HT1080 (cell line): Measurements from ENCODE around the gene ADPRHL1. TPM values are rescaled to one million over a fixed set of nuclear protein-coding genes. Genes with fewer than 3 reads are reported as not detected.
"Not testable (repeated sequence)": the region's sequence is repeated elsewhere in the genome, so short reads cannot be mapped to it uniquely, and the experiment has no call there.

Experiments used
- DNase-seq: peaks from one replicate; pipeline ENCODE4 v3.0.0-alpha.2; 2015; ENCODE audit warnings: low read depth
- total RNA-seq: library from RNA; depleted of rRNA; stranded (reverse); fragments of >200 nt; shearing (Covaris generic); gene quantifications from 2 replicates; pipeline ENCODE4 v1.2.3, GENCODE V29; 2014

ADPRHL1 gene
- total RNA-seq, 1 experiment from 2014 or later = 0.95 TPM

GRCh38 chr13:113483081-113483480, 29.8 kb upstream of the ADPRHL1 start:
- DNase-seq = no peak

DNA sequence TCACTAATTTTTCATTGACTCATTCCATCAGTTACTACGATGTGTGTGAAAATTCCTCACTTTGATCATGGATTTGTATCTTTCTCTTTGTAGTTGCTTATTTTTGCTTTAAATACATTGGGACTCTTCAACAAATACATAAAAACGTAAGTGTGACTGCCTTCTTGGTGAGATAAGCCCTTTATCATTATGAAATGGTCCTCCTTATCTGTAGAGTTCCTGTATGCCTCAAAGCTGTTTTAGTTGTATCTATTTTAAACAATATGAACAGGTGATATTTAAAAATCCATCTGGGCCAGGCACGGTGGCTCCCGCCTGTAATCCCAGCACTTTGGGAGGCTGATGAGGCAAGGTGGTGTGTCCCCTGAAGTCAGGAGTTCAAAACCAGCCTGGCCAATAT, 25.9 kb upstream of the ADPRHL1 start:
- DNase-seq = no peak

- DNase-seq = no peak
Observed at GRCh38 chr13:113477724-113478123, 24.4 kb upstream of the ADPRHL1 start.

GRCh38 chr13:113476811-113477210, 23.5 kb upstream of the ADPRHL1 start:
- no peak for DNase-seq

DNA sequence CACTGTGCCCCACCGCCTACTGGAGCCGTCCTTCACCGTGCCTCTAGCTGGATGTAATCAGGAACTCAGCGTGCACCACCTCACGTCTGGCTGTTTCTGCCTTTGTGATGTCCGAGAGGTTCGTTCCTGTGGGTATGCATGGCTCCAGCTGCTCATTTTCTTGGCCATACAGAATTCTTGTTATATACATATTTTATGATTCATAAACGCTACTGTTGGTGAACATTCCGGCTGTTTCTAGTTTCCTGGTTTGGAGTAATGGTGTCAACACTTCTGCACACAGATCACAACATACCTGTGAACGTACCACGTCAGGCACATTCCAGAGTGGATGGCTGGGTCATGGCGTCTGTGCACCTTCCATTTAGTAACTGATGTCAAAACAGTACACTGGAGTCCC, 22.6 kb upstream of the ADPRHL1 start:
- no peak for DNase-seq

DNA sequence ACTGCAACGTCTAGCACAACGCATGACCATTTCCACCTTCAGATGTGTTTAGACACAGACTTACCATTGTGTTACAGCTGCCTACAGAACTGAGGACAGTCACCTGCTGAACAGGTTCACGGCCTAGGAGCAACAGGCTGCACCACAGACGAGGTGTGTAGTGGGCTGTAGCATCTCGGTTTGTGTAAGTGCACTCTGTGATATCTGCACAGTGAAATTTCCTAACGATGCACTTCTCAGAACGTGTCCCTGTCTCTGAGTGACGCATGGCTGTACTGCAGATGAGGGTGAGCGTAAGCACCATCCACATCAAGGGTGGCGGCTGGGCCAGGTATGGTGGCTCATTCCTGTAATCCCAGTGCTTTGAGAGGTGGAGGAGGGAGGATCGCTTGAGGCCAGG, 22.0 kb upstream of the ADPRHL1 start:
- no peak for DNase-seq

DNA sequence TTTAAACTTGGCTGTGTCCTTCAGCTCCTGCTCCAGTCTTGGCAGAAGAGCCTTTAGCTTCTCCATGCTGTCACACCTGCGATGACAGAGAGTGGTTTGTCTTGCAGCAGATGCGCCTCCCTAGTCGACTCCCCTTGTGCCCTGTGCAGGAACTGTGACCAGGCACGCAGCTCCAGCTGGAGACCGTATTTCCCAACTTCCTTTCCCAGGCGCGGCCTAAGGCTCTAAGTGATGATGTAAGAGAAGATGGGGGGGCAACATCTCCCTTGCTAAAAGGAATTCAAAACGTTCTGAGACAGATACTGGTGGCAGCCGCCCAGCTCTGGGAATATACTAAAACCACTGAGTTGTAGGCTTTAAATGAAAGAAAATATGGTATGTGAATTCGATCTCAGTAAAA, 20.9 kb upstream of the ADPRHL1 start:
- DNase-seq = no peak

DNA sequence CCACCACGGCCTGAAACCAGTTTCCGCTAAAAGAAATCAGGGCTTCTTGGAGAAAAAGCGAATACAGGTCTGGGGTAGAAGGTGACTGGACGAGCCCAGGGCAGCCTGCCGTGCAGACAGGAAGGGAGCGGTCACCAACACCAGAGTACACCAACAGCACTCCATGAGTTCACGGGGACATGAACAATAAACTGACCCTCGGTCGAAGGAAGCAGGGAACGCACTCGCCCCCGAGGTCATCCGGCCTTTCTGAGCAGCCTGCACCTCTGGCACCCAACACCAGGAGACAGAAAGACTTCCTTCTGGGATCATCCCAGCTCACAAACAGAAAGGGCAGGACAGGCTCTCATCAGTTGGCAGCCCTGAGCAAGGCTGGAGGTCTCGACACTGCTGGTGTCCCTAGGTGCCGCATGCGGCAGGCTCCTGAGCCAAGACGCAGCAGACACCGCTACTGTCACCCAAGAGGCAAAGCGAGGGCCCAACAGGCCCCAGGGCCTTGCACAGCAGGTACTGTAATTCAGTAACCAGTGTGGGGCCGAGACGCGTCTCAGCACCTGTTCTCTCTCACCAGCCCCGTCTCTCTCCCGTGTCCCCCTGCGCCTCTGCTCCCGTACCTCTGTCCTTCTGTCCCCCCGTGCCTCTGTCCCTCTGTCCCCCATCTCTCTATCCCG, 19.2 kb upstream of the ADPRHL1 start:
- no peak for DNase-seq

- DNase-seq = no peak
Observed at GRCh38 chr13:113471844-113472243, 18.6 kb upstream of the ADPRHL1 start.

DNA sequence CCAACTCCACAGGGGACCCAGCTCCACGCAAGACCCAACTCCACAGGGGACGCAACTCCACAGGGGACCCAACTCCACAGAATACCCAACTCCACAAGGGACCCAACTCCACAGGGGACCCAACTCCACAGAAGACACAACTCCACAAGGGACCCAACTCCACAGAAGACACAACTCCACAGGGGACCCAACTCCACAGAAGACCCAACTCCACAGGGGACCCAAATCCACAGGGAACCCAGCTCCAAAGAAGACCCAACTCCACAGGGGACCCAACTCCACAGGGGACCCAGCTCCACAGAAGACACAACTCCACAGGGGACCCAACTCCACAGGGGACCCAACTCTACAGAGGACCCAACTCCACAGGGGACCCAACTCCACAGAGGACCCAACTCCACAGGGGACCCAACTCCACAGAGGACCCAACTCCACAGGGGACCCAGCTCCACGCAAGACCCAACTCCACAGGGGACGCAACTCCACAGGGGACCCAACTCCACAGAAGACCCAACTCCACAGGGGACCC, 17.4 kb upstream of the ADPRHL1 start:
- not testable (repeated sequence) for DNase-seq

DNA sequence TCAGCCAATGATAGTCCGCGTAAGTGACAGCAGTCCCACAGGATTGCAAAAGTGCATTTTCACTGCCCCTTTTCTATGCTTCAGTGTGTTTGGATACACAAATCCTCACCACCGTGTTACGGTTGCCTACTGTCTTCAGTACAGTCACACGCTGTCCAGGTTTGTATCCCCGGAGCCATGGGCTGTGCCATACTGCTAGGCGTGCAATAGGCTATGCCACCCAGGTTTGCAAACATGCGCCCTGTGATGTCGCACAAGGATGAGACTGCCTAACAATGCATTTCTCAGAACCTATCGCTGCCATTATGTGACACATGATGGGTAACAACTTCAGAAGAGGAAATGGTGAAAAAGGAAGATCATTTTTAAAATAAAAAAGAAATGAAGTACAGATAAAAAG, 16.8 kb upstream of the ADPRHL1 start:
- DNase-seq = no peak

DNA sequence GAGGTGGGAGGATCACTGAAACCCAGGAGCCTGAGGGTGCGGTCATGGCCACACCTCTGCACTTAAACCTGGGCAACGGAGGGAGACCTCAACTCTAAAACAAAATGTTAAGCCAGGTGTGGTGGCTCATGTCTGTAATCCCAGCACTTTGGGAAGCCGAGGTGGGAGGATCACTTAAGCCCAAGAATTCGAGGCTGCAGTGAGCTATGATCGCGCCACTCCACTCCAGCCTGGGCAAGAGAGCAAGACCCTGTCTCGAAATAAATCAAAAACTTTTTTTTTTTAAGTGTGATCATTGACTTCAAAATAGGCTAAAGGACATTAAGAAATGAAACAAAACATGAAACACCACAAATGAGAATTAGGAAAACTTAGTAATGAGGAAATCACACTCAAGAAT, 16.3 kb upstream of the ADPRHL1 start:
- no peak for DNase-seq

- DNase-seq = no peak
Observed at GRCh38 chr13:113468472-113469201, 15.3 kb upstream of the ADPRHL1 start.

DNA sequence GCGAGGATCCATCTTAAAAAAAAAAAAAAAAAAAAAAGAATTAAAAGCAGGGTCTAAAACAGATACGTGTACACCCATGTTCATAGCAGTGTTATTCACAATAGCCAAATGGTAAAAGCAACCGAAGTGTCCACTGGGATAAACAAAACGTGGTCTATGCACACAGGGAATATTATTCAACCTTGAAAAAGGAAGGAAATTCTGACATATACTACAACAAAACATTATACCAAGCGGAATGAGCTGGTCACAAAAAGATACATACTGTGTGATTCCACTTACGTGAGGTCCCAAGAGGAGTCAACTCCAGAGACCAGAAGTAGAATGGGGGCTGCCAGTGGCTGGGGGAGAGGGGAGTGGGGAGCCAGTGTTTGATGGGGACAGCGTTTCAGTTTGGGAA, 14.7 kb upstream of the ADPRHL1 start:
- DNase-seq = no peak

DNA sequence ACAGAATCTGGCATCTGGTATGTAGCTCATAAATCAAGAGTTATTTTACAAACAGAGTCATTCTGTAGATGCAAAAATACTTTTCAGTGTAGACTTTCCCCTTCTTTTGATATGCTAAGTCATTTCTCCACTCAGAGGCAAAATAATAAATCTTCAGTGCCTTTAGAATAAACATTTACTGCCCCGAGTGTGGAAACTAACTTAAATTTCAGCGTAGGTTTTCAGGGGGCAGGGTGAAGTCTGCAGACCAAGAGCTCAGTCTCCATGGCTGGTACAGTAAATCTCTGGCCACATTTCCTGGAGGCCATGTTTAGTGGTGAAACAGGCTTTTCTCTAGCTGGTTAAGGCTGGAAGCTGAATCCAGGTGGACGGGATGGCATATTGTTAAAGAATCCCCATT, 13.1 kb upstream of the ADPRHL1 start:
- DNase-seq = no peak

- no peak for DNase-seq
Observed at GRCh38 chr13:113465300-113465699, 12.0 kb upstream of the ADPRHL1 start.

DNA sequence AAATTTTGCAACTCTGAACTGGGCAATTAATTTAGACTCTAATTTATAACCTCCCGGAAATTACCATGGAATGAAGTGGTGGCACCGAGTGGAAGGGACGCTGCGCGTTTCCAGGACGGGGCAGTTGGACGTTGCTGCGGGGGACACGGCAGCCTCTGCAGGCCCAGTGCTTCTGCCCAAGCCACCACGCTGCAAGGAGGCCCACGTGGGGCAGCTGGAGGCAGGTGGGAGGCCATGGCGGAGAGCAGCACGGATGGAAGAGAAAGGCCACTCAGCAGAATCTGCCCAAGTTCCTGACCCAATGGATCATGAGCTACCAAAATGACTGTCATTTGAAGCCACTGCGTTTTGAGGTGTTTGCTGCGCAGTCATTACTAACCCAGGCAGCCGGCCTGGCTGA, 11.2 kb upstream of the ADPRHL1 start:
- DNase-seq = no peak

- DNase-seq = no peak
Observed at GRCh38 chr13:113461022-113461751, 7.9 kb upstream of the ADPRHL1 start.

GRCh38 chr13:113460599-113460998, 7.3 kb upstream of the ADPRHL1 start:
- no peak for DNase-seq

DNA sequence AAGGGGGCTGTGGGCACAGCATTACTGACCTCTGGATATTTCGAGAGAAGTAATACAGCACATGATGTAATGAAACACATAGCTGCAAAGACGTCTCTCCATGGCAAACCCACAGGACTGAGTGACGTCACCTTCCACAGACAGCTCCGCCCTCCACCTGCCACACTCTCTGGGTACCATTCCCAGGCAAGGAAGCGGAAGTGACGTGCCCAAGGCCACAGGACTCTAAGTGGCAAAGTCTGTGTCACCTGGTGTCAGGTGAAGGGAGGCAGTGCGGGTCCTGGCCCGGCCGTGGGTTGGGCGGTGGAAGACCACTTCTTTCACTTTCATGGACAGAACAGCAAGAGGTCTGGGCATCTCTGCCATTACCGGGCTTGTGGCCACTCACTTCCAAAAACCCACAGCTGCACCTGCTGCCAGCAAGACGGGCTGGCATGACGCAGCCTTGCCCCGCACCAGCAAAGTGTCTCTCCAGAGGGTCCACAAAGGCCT, 6.8 kb upstream of the ADPRHL1 start:
- no peak for DNase-seq

DNA sequence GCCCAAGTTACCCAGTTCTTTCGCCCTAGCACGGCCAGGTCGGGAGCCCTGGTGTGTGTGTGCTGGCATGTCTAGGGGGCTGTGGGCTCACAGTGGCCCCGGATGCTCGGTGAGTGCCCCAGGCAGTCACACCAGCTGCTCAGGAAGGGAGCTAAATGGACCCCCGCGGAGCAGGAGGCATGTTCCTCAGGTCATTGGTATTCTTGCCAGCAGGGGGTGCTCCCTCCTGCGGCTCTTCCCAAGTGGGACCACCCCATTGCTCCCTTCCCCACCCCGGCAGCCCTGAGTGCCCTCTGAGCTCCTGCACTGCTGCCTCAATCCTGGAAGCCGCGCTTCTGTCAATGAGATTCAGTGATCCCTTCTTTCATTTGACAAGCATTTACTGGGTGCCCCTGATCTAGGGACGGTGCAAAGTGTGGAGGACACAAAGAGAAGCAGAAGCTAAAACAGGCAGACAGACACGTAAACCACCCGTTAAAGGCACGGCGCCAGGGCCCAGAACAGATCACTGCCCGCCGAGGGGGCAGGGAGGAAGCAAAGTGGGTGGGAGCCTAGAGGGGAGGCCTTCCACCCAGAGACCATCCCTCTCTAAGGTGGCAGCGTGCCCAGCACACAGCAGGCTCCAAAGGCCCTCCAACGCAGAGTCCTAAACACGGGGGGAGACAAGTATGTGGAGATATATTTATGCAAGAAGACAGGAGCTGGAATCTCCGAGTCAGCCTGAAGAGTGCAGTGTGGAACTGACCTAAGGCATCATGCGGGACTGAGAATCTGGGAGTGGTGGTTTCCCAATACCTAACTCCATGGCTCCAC, 5.2 kb upstream of the ADPRHL1 start:
- peak; percentile 10 for DNase-seq
